HEK293 (cell line): ENCODE data around the gene ERP29.
A peak's percentile ranks its signal among the peaks of the same experiment; 100 is the strongest.

Source experiments
- BCL11A ChIP-seq: fragments of 450-650 bp; formaldehyde crosslinking; IDR thresholded peaks from 2 replicates; pipeline ENCODE4 v1.5.1; 2016; ENCODE audit warnings: low read depth, missing biosample characterization, missing genetic modification characterization
- GLI4 ChIP-seq: fragments of 450-650 bp; formaldehyde crosslinking; IDR thresholded peaks from 2 replicates; pipeline ENCODE4 v1.5.1; 2016; ENCODE audit warnings: missing biosample characterization, missing genetic modification characterization
- HOXC10 ChIP-seq: sonication (generic); formaldehyde crosslinking; IDR thresholded peaks from 2 replicates; pipeline ENCODE4 v1.8.1; 2023; ENCODE audit warnings: mild to moderate bottlenecking, missing genetic modification reagents
- HOXD13 ChIP-seq: sonication (generic); formaldehyde crosslinking; IDR thresholded peaks from 2 replicates; pipeline ENCODE4 v1.8.0; 2022; ENCODE audit warnings: missing genetic modification reagents, borderline replicate concordance
- KLF16 ChIP-seq: fragments of 450-650 bp; formaldehyde crosslinking; IDR thresholded peaks from 2 replicates; pipeline ENCODE4 v1.5.1; 2017; ENCODE audit warnings: missing biosample characterization, missing genetic modification characterization
- KLF9 ChIP-seq: fragments of 450-650 bp; formaldehyde crosslinking; IDR thresholded peaks from 2 replicates; pipeline ENCODE4 v1.5.1; 2016; ENCODE audit warnings: missing biosample characterization, missing genetic modification characterization, low read depth
- OSR2 ChIP-seq: fragments of 450-650 bp; formaldehyde crosslinking; IDR thresholded peaks from 2 replicates; pipeline ENCODE4 v1.5.1; 2016; ENCODE audit warnings: missing biosample characterization, missing genetic modification characterization
- OVOL3 ChIP-seq: fragments of 450-650 bp; formaldehyde crosslinking; IDR thresholded peaks from 2 replicates; pipeline ENCODE4 v1.5.1; 2016; ENCODE audit warnings: missing biosample characterization, missing genetic modification characterization
- PRDM6 ChIP-seq: fragments of 450-650 bp; formaldehyde crosslinking; IDR thresholded peaks from 2 replicates; pipeline ENCODE4 v1.5.1; 2017; ENCODE audit warnings: missing biosample characterization, missing genetic modification characterization
- REPIN1 ChIP-seq: fragments of 450-650 bp; formaldehyde crosslinking; IDR thresholded peaks from 2 replicates; pipeline ENCODE4 v1.5.1; 2017; ENCODE audit warnings: missing biosample characterization, missing genetic modification characterization, low read depth
- SP7 ChIP-seq: fragments of 450-650 bp; formaldehyde crosslinking; IDR thresholded peaks from 2 replicates; pipeline ENCODE4 v1.5.1; 2016; ENCODE audit warnings: missing biosample characterization, missing genetic modification characterization
- TSHZ1 ChIP-seq: fragments of 450-650 bp; formaldehyde crosslinking; IDR thresholded peaks from 2 replicates; pipeline ENCODE4 v1.5.1; 2016; ENCODE audit warnings: missing biosample characterization, missing genetic modification characterization, borderline replicate concordance
- WT1 ChIP-seq: fragments of 450-650 bp; formaldehyde crosslinking; IDR thresholded peaks from 2 replicates; pipeline ENCODE4 v1.5.1; 2016; ENCODE audit warnings: missing biosample characterization, missing genetic modification characterization
- ZBTB21 ChIP-seq: fragments of 450-650 bp; formaldehyde crosslinking; IDR thresholded peaks from 2 replicates; pipeline ENCODE4 v1.5.1; 2017; ENCODE audit warnings: missing biosample characterization, missing genetic modification characterization
- ZBTB26 ChIP-seq: fragments of 450-650 bp; formaldehyde crosslinking; optimal IDR thresholded peaks from 2 replicates; pipeline ENCODE3; 2016; ENCODE audit warnings: missing biosample characterization, mild to moderate bottlenecking, missing genetic modification characterization
- ZBTB44 ChIP-seq: fragments of 450-650 bp; IDR thresholded peaks from 2 replicates; pipeline ENCODE4 v1.5.1; 2018; ENCODE audit warnings: missing biosample characterization, mild to moderate bottlenecking, missing genetic modification characterization
- ZBTB49 ChIP-seq: fragments of 450-650 bp; formaldehyde crosslinking; IDR thresholded peaks from 2 replicates; pipeline ENCODE4 v1.5.1; 2016; ENCODE audit warnings: missing biosample characterization, missing genetic modification characterization, low read depth
- ZNF10 ChIP-seq: fragments of 450-650 bp; formaldehyde crosslinking; IDR thresholded peaks from 2 replicates; pipeline ENCODE4 v1.5.1; 2017; ENCODE audit warnings: missing biosample characterization, missing genetic modification characterization
- ZNF121 ChIP-seq: fragments of 450-650 bp; formaldehyde crosslinking; IDR thresholded peaks from 2 replicates; pipeline ENCODE4 v1.5.1; 2016; ENCODE audit warnings: missing biosample characterization, missing genetic modification characterization
- ZNF133 ChIP-seq: fragments of 450-650 bp; formaldehyde crosslinking; IDR thresholded peaks from 2 replicates; pipeline ENCODE4 v1.5.1; 2016; ENCODE audit warnings: missing biosample characterization, missing genetic modification characterization
- ZNF146 ChIP-seq: fragments of 450-650 bp; formaldehyde crosslinking; IDR thresholded peaks from 2 replicates; pipeline ENCODE4 v1.5.1; 2016; ENCODE audit warnings: missing biosample characterization, missing genetic modification characterization
- ZNF16 ChIP-seq: fragments of 450-650 bp; formaldehyde crosslinking; IDR thresholded peaks from 2 replicates; pipeline ENCODE4 v1.5.1; 2016; ENCODE audit warnings: low read depth, missing biosample characterization, missing genetic modification characterization
- ZNF169 ChIP-seq: fragments of 450-650 bp; formaldehyde crosslinking; IDR thresholded peaks from 2 replicates; pipeline ENCODE4 v1.5.1; 2016; ENCODE audit warnings: missing biosample characterization, missing genetic modification characterization
- ZNF223 ChIP-seq: fragments of 450-650 bp; formaldehyde crosslinking; IDR thresholded peaks from 2 replicates; pipeline ENCODE4 v1.5.1; 2016; ENCODE audit warnings: missing biosample characterization, missing genetic modification characterization
- ZNF24 ChIP-seq: fragments of 450-650 bp; formaldehyde crosslinking; IDR thresholded peaks from 2 replicates; pipeline ENCODE4 v1.5.1; 2016; ENCODE audit warnings: missing biosample characterization, missing genetic modification characterization
- ZNF335 ChIP-seq: fragments of 450-650 bp; formaldehyde crosslinking; conservative IDR thresholded peaks from 2 replicates; pipeline ENCODE4 v1.5.1; 2016; ENCODE audit warnings: missing biosample characterization, missing genetic modification characterization
- ZNF600 ChIP-seq: fragments of 450-650 bp; formaldehyde crosslinking; IDR thresholded peaks from 2 replicates; pipeline ENCODE4 v1.5.1; 2016; ENCODE audit warnings: missing biosample characterization, missing genetic modification characterization
- ZNF677 ChIP-seq: fragments of 450-650 bp; IDR thresholded peaks from 2 replicates; pipeline ENCODE4 v1.5.0; 2018; ENCODE audit warnings: missing biosample characterization, mild to moderate bottlenecking, missing genetic modification characterization, moderate library complexity
- ZNF777 ChIP-seq: fragments of 450-650 bp; formaldehyde crosslinking; IDR thresholded peaks from 2 replicates; pipeline ENCODE4 v1.5.1; 2017; ENCODE audit warnings: missing biosample characterization, missing genetic modification characterization, borderline replicate concordance
- ZNF791 ChIP-seq: fragments of 450-650 bp; formaldehyde crosslinking; IDR thresholded peaks from 2 replicates; pipeline ENCODE4 v1.5.1; 2016; ENCODE audit warnings: missing biosample characterization, missing genetic modification characterization
- ZSCAN23 ChIP-seq: fragments of 450-650 bp; formaldehyde crosslinking; IDR thresholded peaks from 2 replicates; pipeline ENCODE4 v1.5.1; 2016; ENCODE audit warnings: missing biosample characterization, missing genetic modification characterization
- ZSCAN30 ChIP-seq: fragments of 450-650 bp; IDR thresholded peaks from 2 replicates; pipeline ENCODE4 v1.5.1; 2018; ENCODE audit warnings: missing biosample characterization, mild to moderate bottlenecking, missing genetic modification characterization, moderate library complexity
- ZXDB ChIP-seq: fragments of 450-650 bp; formaldehyde crosslinking; IDR thresholded peaks from 2 replicates; pipeline ENCODE4 v1.5.1; 2016; ENCODE audit warnings: missing biosample characterization, missing genetic modification characterization

ERP29 gene

GRCh38 chr12:111976291-111976690 is 36.9 kb upstream of the ERP29 start (continued):
- TF ChIP-seq ZBTB21 (tag by site-specific recombination) (0 out of 2 replicates have a peak, but pooled peaks have one; percentile 18), ZSCAN23 (tag by site-specific recombination) (no peak), TSHZ1 (tag by site-specific recombination) (peak; percentile 56; the same call in 1 of the 2 replicates), ZXDB (peak; percentile 38; the same call in 1 of the 2 replicates), OSR2 (tag by site-specific recombination) (peak; percentile 74), GLI4 (tag by site-specific recombination) (no peak), ZNF10 (tag by site-specific recombination) (no peak), ZNF146 (no peak), OVOL3 (0 out of 2 replicates have a peak, but pooled peaks have one; percentile 17), ZNF121 (no peak), HOXD13 (no peak), ZNF223 (no peak), ZBTB44 (tag by site-specific recombination) (peak; percentile 65; the same call in 1 of the 2 replicates), ZNF335 (tag by site-specific recombination) (no peak), SP7 (tag by site-specific recombination) (peak; percentile 93), WT1 (tag by site-specific recombination) (0 out of 2 replicates have a peak, but pooled peaks have one; percentile 26), ZNF16 (tag by site-specific recombination) (no peak), ZNF24 (tag by site-specific recombination) (no peak), ZNF777 (tag by site-specific recombination) (no peak), ZNF133 (tag by site-specific recombination) (no peak), KLF16 (tag by site-specific recombination) (no peak), ZNF600 (tag by site-specific recombination) (no peak), KLF9 (tag by site-specific recombination) (no peak), ZNF791 (no peak), ZBTB49 (no peak), ZSCAN30 (no peak), HOXC10 (CRISPR knock-in tag) (no peak), ZBTB26 (tag by site-specific recombination) (no peak), PRDM6 (peak; percentile 90), BCL11A (peak; percentile 90; the same call in 1 of the 2 replicates), ZNF677 (tag by site-specific recombination) (no peak), REPIN1 (no peak), ZNF169 (tag by site-specific recombination) (no peak)
